ENCODE measurements around the gene CTDSPL2.
"Not testable (repeated sequence)": the region's sequence is repeated elsewhere in the genome, so short reads cannot be mapped to it uniquely, and the experiment has no call there.

Gene CTDSPL2

DNA sequence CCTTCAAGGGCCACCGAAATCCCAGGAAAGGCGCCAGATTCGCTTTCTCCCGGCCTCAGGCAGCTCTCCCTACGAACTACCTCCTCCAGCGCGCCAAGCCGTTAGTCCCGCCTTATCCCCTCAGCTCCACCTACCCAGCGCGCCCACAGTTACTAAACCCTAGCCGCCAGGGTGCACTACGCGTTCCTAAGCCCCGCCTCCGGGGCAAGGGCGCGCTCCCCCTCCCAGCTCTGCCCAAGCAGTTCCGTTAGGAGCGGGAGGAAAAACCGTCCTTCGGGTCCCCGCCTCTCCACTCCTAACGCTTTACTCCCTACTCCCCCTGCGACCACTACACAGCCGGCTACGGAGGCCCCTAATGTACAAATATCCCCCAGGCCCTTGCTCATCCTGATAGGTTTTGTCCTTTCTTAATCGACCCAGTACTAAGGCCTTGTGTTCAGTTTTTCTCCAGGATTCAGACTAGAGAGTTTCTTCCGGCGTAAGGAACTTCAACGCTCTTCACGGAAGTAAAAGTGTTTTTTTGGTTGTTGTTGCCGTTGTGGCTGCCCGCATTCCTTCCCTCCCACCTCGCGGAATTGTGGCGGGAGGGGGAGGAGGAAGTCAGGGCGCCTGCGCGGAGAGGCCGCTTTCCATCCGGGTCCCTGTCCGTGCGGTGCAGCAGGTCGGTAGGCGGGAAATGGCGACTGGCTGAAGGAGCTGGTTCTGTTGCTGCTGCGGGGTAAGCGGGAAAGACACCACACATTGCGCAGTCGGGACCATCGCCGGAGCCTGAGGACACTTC lies at the start of gene CTDSPL2:
TSS of gene CTDSPL2 (plus strand) at position 655 of the 781 bp plus-strand sequence. CDS start 31,386 bp downstream, outside the sequence.
- DNase-seq, result peak; percentile 98

GRCh38 chr15:44381236-44381635 lies 46.2 kb upstream of the CTDSPL2 start:
- DNase-seq, result peak; percentile 21

DNA sequence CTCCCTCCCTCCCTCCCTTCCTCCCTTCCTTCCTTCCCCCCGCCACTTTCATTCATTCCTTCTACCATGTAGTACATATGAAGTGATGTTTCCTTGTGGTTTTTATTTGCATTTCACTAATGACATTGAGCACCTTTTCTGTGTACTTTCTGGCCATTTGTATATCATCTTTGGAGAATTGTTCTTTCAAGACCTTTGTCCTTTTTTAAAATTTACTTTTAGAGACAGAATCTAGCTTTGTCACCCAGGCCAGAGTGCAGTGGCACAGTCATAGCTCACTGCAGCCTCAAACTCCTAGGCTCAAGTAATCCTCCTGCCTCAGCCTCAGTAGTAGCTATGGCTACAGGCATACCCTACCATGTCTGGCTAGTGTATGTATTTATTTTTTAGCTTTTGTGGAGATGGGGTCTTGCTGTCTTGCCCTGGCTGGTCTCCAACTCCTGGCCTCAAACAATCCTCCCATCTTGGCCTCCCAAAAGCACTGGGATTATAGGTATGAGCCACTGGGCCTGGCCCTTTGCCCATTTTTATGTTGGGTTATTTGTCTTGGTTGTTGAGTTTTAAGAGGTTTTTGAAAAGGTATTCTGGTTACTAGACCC lies 42.0 kb upstream of the CTDSPL2 start:
- no peak for DNase-seq

- DNase-seq, result no peak
These were observed 33.4 kb upstream of the CTDSPL2 start for GRCh38 chr15:44394062-44394461.

DNA sequence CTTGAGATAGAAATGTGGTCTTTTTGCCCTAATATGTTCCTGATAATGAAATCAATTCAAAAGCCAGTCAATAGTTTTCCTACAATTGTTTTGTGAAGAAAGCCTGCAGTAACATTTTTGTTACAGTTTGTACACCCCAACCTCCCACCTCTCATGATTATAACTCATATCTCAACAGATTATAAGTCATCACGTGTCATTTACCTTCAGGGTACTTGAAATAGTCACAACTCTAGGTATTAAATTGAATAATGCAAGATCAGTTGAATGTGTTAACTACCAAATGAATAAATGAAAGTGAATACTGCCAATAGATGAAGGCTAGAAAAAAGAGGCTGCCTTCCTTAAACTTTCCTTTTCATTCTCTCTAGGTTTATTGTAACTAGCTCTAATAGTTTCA lies 32.9 kb upstream of the CTDSPL2 start:
- no peak for DNase-seq

GRCh38 chr15:44397869-44398268 lies 29.6 kb upstream of the CTDSPL2 start:
- no peak for DNase-seq

- no peak for DNase-seq
These were observed 13.4 kb upstream of the CTDSPL2 start for GRCh38 chr15:44414001-44414400.

GRCh38 chr15:44427756-44428724 lies 611 bp downstream of the CTDSPL2 start:
- DNase-seq, result peak; percentile 10

DNA sequence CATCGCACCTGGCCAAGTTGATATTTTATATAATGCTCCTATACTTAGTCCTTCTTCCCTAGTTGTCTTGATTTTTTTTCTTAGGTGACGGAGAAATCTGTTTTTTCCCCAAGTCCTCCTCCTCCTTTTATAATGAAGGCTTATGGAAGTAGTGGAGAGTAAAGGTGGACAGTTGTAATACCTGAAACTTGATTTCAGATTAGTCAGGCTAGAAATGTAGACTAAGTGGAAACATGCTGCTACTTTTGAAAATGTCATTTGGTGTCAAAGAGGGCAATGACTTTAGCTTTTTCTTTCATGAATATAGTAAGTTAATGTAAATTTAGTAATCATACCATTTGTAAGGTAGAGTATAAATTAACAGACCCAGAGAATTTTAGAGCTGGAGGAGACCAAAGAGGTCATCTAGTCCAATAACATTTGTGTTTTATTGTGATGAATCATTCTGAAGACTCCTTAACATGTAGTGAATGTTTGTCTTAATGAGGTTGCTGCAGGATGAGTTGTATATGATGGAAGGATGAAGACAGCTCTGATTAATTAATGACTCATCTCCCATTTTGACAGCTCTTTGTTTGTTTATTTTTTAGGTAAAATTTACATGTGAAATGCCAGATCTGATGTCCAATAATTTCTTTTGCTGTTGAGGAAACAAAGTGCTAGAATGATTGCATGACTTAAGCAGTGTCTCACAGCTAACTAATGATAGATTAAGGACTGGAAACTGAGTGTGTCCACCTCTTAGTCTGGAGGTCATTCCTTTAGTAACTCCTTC lies 8.7 kb downstream of the CTDSPL2 start:
- no peak for DNase-seq

DNA sequence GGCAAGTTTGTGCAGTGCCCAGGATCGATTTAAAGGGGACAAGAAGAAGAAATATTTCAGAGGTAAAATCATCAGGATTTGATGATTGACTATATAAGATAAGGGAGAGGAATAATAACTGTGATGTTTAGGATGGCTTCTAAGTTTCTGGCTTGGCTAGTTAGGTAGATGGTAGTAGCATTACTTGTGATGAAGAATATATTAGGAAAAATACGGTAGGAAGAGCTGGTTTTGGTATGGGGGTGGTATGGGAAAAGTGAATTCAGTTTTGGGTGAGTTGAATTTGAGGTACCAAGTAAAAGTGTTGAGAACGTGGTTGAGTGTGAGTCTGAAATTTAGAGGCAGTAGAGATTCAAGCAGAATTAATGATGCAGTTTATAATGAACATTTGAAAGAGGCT lies 11.0 kb downstream of the CTDSPL2 start:
- no peak for DNase-seq

GRCh38 chr15:44441095-44441501 lies 13.7 kb downstream of the CTDSPL2 start:
- no peak for DNase-seq

DNA sequence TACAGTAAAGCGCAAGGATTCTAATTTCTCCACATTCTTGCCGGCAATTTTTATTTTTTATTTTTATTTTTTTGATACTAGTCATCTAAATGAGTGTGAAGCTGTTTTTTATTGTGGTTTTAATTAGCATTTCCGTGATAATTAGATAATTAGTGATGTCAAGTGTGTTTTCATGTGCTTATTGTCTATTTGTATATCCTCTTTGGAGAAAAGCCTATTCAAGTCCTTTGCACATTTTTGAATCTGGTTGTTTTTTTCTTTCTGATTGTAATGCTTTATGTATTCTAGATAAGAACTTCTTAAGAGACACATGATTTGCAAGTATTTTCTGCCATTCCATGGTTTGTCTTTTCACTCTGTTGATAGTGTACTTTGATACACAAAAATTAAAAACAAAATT lies 16.1 kb downstream of the CTDSPL2 start:
- DNase-seq, result no peak

DNA sequence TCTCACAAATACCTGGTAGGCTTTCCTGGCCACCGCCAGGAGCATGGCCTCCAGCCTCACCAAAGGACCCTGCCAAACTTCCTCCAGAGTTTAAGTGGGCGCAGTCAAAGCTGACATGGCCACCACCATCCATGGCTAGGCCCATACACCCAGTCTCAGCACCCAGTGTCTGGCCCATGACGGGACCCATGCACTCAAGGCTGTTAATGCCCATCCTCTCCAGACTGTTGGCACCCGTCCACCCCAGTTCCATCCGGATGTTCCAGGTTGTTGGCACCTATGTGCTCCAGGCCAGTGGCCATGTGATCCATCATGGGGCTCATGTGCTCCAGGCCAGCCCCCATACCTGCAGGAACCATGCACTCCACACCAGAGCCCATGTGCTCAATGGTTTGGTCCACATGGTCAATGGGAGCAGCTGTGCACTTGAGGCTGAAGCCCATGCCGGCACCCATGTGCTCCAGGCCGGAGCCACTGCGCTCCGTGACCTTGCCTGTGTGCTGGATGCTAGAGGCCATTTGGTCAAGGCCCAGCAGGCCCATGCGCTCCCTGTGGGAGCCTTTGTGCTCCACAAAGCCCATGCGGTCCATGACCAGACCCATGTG lies 20.4 kb downstream of the CTDSPL2 start:
- no peak for DNase-seq

DNA sequence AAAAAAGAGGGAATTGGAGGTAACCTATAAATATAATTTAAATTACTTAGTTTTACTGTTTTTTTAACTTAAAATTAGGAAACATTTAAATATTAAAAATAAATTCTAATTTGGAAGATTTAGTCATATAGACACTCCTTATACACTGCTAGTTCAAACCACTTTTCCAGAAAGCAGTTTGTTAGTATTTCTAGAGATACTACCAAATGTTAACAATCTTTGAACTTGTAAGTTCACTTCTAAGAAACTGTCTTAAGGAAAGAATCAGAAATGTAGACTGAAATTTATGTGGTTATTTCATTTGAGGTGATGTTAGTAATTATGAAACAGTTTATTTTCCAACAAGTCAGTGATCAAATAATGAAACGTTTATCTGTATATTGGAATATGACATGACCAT lies 22.7 kb downstream of the CTDSPL2 start:
- DNase-seq, result no peak

- not testable (repeated sequence) for DNase-seq
These were observed 26.3 kb downstream of the CTDSPL2 start for GRCh38 chr15:44453578-44454283.

- no peak for DNase-seq
These were observed 31.0 kb downstream of the CTDSPL2 start for GRCh38 chr15:44458429-44458828.

- DNase-seq, result peak; percentile 18
These were observed 41.4 kb downstream of the CTDSPL2 start for GRCh38 chr15:44468709-44469385.

- DNase-seq, result no peak
These were observed 44.5 kb downstream of the CTDSPL2 start for GRCh38 chr15:44471885-44472455.

DNA sequence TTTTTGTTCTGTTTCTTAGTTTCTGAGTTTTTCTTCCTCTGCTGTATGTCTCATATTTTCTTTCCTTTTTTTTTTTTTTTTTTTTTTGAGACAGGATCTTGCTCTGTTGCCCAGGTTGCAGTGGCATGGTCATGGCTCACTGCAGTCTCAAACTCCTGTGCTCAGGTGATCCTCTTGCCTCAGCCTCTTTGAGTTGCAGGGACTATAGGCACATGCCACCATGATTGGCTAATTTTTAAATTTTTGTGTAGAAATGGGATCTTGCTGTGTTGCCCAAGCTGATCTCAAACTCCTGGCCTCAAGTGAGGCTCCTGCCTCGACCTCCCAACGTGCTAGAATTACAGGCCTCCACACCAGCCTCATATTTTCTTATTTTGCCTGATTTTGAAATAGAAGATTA lies 51.9 kb downstream of the CTDSPL2 start:
- no peak for DNase-seq

DNA sequence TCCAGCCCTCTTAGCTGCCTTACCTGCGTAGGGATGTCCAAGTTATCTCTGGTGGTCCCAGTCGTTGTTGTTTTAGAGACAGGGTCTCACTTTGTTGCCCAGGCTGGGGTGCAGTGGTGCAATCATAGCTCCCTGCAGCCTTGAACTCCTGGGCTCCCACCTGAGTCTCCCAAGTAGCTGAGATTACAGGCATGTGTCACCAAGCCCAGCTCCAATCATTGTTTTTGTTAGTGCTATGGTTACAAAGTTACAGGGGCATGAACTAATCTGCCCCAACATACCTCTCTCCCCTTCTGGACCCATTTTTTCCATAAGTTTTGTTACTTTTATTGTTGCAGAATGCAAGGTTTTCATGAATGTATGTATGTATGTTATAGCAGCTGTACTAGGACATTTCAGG lies 54.7 kb downstream of the CTDSPL2 start:
- DNase-seq, result no peak

Measured in inflammatory macrophage treated with lipopolysaccharide for 4 hours (primary cell).